GM18517 (cell line): Measurements from ENCODE around the gene MMAB.

Experiments used
- ATAC-seq: cut with Tn5 transposase; IDR thresholded peaks from one replicate; pipeline ENCODE4 v1.9.1; 2021; ENCODE audit warnings: mild to moderate bottlenecking, moderate library complexity; ENCODE audit not compliant: unreplicated experiment

MMAB gene

GRCh38 chr12:109561711-109562030, 11.6 kb downstream of the MMAB start:
- ATAC-seq: no peak

- no peak for ATAC-seq
Observed at GRCh38 chr12:109560867-109561710, 12.2 kb downstream of the MMAB start.

GRCh38 chr12:109559601-109560000, 13.7 kb downstream of the MMAB start:
- ATAC-seq: no peak

- ATAC-seq: no peak
Observed at GRCh38 chr12:109559200-109559505, 14.2 kb downstream of the MMAB start.

- no peak for ATAC-seq
Observed at GRCh38 chr12:109558374-109559199, 14.7 kb downstream of the MMAB start.

- no peak for ATAC-seq
Observed at GRCh38 chr12:109557805-109558204, 15.5 kb downstream of the MMAB start.

- no peak for ATAC-seq
Observed at GRCh38 chr12:109557200-109557599, 16.1 kb downstream of the MMAB start.

- ATAC-seq: no peak
Observed at GRCh38 chr12:109555431-109556315, 17.6 kb downstream of the MMAB start.

- no peak for ATAC-seq
Observed at GRCh38 chr12:109554761-109555160, 18.5 kb downstream of the MMAB start.

GRCh38 chr12:109553906-109554500, 19.3 kb downstream of the MMAB start:
- no peak for ATAC-seq

- ATAC-seq: no peak
Observed at GRCh38 chr12:109553483-109553882, 19.8 kb downstream of the MMAB start.

GRCh38 chr12:109552971-109553370, 20.3 kb downstream of the MMAB start:
- ATAC-seq: no peak

- no peak for ATAC-seq
Observed at GRCh38 chr12:109551108-109551507, 22.2 kb downstream of the MMAB start.

- ATAC-seq: no peak
Observed at GRCh38 chr12:109550281-109550680, 23.0 kb downstream of the MMAB start.

- ATAC-seq: no peak
Observed at GRCh38 chr12:109549613-109550270, 23.6 kb downstream of the MMAB start.

- no peak for ATAC-seq
Observed at GRCh38 chr12:109548258-109548657, 25.0 kb downstream of the MMAB start.

- no peak for ATAC-seq
Observed at GRCh38 chr12:109547286-109547685, 26.0 kb downstream of the MMAB start.

- no peak for ATAC-seq
Observed at GRCh38 chr12:109545826-109546225, 27.5 kb downstream of the MMAB start.

- no peak for ATAC-seq
Observed at GRCh38 chr12:109544955-109545531, 28.3 kb downstream of the MMAB start.

GRCh38 chr12:109542876-109543275, 30.4 kb downstream of the MMAB start:
- ATAC-seq: no peak
